ENCODE data around the gene TMEM89.

The TMEM89 gene

GRCh38 chr3:48597408-48597800 is 24.2 kb downstream of the TMEM89 start:
- TF ChIP-seq, protein P1, sequence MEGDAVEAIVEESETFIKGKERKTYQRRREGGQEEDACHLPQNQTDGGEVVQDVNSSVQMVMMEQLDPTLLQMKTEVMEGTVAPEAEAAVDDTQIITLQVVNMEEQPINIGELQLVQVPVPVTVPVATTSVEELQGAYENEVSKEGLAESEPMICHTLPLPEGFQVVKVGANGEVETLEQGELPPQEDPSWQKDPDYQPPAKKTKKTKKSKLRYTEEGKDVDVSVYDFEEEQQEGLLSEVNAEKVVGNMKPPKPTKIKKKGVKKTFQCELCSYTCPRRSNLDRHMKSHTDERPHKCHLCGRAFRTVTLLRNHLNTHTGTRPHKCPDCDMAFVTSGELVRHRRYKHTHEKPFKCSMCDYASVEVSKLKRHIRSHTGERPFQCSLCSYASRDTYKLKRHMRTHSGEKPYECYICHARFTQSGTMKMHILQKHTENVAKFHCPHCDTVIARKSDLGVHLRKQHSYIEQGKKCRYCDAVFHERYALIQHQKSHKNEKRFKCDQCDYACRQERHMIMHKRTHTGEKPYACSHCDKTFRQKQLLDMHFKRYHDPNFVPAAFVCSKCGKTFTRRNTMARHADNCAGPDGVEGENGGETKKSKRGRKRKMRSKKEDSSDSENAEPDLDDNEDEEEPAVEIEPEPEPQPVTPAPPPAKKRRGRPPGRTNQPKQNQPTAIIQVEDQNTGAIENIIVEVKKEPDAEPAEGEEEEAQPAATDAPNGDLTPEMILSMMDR (IDR thresholded peaks at IDR 0.05; ENCODE audit: low read length), result no peak
- TF ChIP-seq EZH2 (optimal IDR thresholded peaks at IDR 0.05; ENCODE audit: low read depth, low read length), result no peak
- DNase-seq, result no peak
- H3K9me3 ChIP-seq (replicated peaks; ENCODE audit: insufficient read depth, low read length), result no peaks in the 10 kb centered on the region
- H3K27me3 ChIP-seq (replicated peaks; ENCODE audit: insufficient read depth, low read length), result peaks cover 22% of the 10 kb centered on the region
- no peak overlapping the region for H3K4me3 ChIP-seq (ENCODE audit: low read length)
- H3K36me3 ChIP-seq (replicated peaks; ENCODE audit: insufficient read depth, low read length), result no peaks in the 10 kb centered on the region
- no peak overlapping the region for H3K27ac ChIP-seq (ENCODE audit: low read length)
- no peaks in the 10 kb centered on the region for H3K4me1 ChIP-seq (ENCODE audit: low read length)
- no peak overlapping the region for H3K9ac ChIP-seq (ENCODE audit: low read length)
- H3F3A ChIP-seq (ENCODE audit: insufficient read depth, low read length), result no peaks in the 10 kb centered on the region
- H3K4me2 ChIP-seq (ENCODE audit: low read depth, low read length), result no peak overlapping the region
- no peak overlapping the region for H2AFZ ChIP-seq (ENCODE audit: low read length)
- no peaks in the 10 kb centered on the region for H3K9me2 ChIP-seq (replicated peaks; ENCODE audit: insufficient read depth, low read length)
- no peaks in the 10 kb centered on the region for H4K20me1 ChIP-seq (ENCODE audit: insufficient read depth, low read length)
- H3K79me2 ChIP-seq (ENCODE audit: low read length), result no peaks in the 10 kb centered on the region

- no peak overlapping the region for H3K9ac ChIP-seq (ENCODE audit: low read length)
- no peak overlapping the region for H3K4me2 ChIP-seq (ENCODE audit: low read depth, low read length)
- H3K9me2 ChIP-seq (replicated peaks; ENCODE audit: insufficient read depth, low read length), result no peaks in the 10 kb centered on the region
- H4K20me1 ChIP-seq (ENCODE audit: insufficient read depth, low read length), result no peaks in the 10 kb centered on the region
- H3F3A ChIP-seq (ENCODE audit: insufficient read depth, low read length), result no peaks in the 10 kb centered on the region
- H3K9me3 ChIP-seq (replicated peaks; ENCODE audit: insufficient read depth, low read length), result no peaks in the 10 kb centered on the region
- H3K4me3 ChIP-seq (ENCODE audit: low read length), result no peak overlapping the region
- H3K36me3 ChIP-seq (replicated peaks; ENCODE audit: insufficient read depth, low read length), result no peaks in the 10 kb centered on the region
- H3K4me1 ChIP-seq (ENCODE audit: low read length), result no peaks in the 10 kb centered on the region
- H3K27ac ChIP-seq (ENCODE audit: low read length), result no peak overlapping the region
- peaks cover 28% of the 10 kb centered on the region for H3K27me3 ChIP-seq (replicated peaks; ENCODE audit: insufficient read depth, low read length)
- H3K79me2 ChIP-seq (ENCODE audit: low read length), result no peaks in the 10 kb centered on the region
- no peak for DNase-seq
- H2AFZ ChIP-seq (ENCODE audit: low read length), result no peak overlapping the region
- no peak for TF ChIP-seq EZH2 (optimal IDR thresholded peaks at IDR 0.05; ENCODE audit: low read depth, low read length)
- TF ChIP-seq, protein P1 (IDR thresholded peaks at IDR 0.05; ENCODE audit: low read length), result no peak
- TF ChIP-seq EZH2phosphoT487 (IDR thresholded peaks at IDR 0.05; ENCODE audit: low read length), result no peak
Observed at GRCh38 chr3:48596676-48597407, 24.7 kb downstream of the TMEM89 start.

- Histone ChIP-seq H3K9me2 (replicated peaks; ENCODE audit: insufficient read depth, low read length) (no peaks in the 10 kb centered on the region), H3K4me1 (ENCODE audit: low read length) (no peaks in the 10 kb centered on the region), H2AFZ (ENCODE audit: low read length) (no peak overlapping the region), H3K27me3 (replicated peaks; ENCODE audit: insufficient read depth, low read length) (peaks cover 35% of the 10 kb centered on the region), H3K9ac (ENCODE audit: low read length) (no peak overlapping the region), H3F3A (ENCODE audit: insufficient read depth, low read length) (no peaks in the 10 kb centered on the region), H4K20me1 (ENCODE audit: insufficient read depth, low read length) (no peaks in the 10 kb centered on the region), H3K36me3 (replicated peaks; ENCODE audit: insufficient read depth, low read length) (no peaks in the 10 kb centered on the region), H3K27ac (ENCODE audit: low read length) (no peak overlapping the region), H3K9me3 (replicated peaks; ENCODE audit: insufficient read depth, low read length) (no peaks in the 10 kb centered on the region), H3K4me3 (ENCODE audit: low read length) (no peak overlapping the region), H3K4me2 (ENCODE audit: low read depth, low read length) (no peak overlapping the region), H3K79me2 (ENCODE audit: low read length) (no peaks in the 10 kb centered on the region)
- no peak for TF ChIP-seq EZH2phosphoT487 (IDR thresholded peaks at IDR 0.05; ENCODE audit: low read length)
- TF ChIP-seq, protein P1 (IDR thresholded peaks at IDR 0.05; ENCODE audit: low read length), result no peak
- no peak for TF ChIP-seq EZH2 (optimal IDR thresholded peaks at IDR 0.05; ENCODE audit: low read depth, low read length)
- DNase-seq, result no peak
Observed at GRCh38 chr3:48596157-48596556, 25.4 kb downstream of the TMEM89 start.

All from MM.1S (cell line).